ENCODE measurements around the gene PLA2G7. TPM values are rescaled to one million over a fixed set of nuclear protein-coding genes. Genes with fewer than 3 reads are reported as not detected.
"Not testable (repeated sequence)": the region's sequence is repeated elsewhere in the genome, so short reads cannot be mapped to it uniquely, and the experiment has no call there.

The PLA2G7 gene
- total RNA-seq, 4 donors from 2014 or later: 1.5 to 4.8 (median 1.6) TPM; not detected in 1

GRCh38 chr6:46745973-46746372 is 10.8 kb upstream of the PLA2G7 start:
- no peak for DNase-seq (ENCODE audit: low spot score in 2 of 2)
- 76 to 82% methylated on average over 2 of the region's 2 CpGs for WGBS, 2 donors
- no peak overlapping the region for H3K4me3 ChIP-seq
- no peaks in the 10 kb centered on the region for H3K36me3 ChIP-seq
- TF ChIP-seq EP300 (IDR thresholded peaks at IDR 0.05): no peak
- TF ChIP-seq CTCF (IDR thresholded peaks at IDR 0.05): no peak
- TF ChIP-seq POLR2A (IDR thresholded peaks at IDR 0.05): no peak
- H3K27ac ChIP-seq: no peak overlapping the region
- H3K9me3 ChIP-seq: no peaks in the 10 kb centered on the region
- no peaks in the 10 kb centered on the region for H3K4me1 ChIP-seq
- H3K27me3 ChIP-seq: no peaks in the 10 kb centered on the region

GRCh38 chr6:46744159-46744725 is 9.1 kb upstream of the PLA2G7 start:
- not testable (repeated sequence) for DNase-seq (ENCODE audit: low spot score in 2 of 2); H3K27me3 ChIP-seq; H3K4me1 ChIP-seq; H3K27ac ChIP-seq; H3K4me3 ChIP-seq; H3K9me3 ChIP-seq; H3K36me3 ChIP-seq
- WGBS, 2 donors: 80 to 87% methylated on average over 3 of the region's 3 CpGs

GRCh38 chr6:46743425-46744158 is 8.4 kb upstream of the PLA2G7 start:
- no peak for DNase-seq (ENCODE audit: low spot score in 2 of 2)
- H3K9me3 ChIP-seq: no peaks in the 10 kb centered on the region
- H3K27me3 ChIP-seq: no peaks in the 10 kb centered on the region
- H3K36me3 ChIP-seq: no peaks in the 10 kb centered on the region
- H3K4me3 ChIP-seq: no peak overlapping the region
- TF ChIP-seq CTCF (IDR thresholded peaks at IDR 0.05): no peak
- TF ChIP-seq EP300 (IDR thresholded peaks at IDR 0.05): no peak
- TF ChIP-seq POLR2A (IDR thresholded peaks at IDR 0.05): no peak
- H3K27ac ChIP-seq: no peak overlapping the region
- H3K4me1 ChIP-seq: no peaks in the 10 kb centered on the region
- WGBS, 2 donors: 84 to 88% methylated on average over 1 of the region's 1 CpG

- Histone ChIP-seq H3K4me3 (no peak overlapping the region), H3K9me3 (no peaks in the 10 kb centered on the region), H3K4me1 (no peaks in the 10 kb centered on the region), H3K36me3 (no peaks in the 10 kb centered on the region), H3K27me3 (peaks cover 0 to 4% of the 10 kb centered on the region in 2 donors), H3K27ac (no peak overlapping the region)
- no peak for DNase-seq (ENCODE audit: low spot score in 2 of 2)
- TF ChIP-seq POLR2A (IDR thresholded peaks at IDR 0.05) (no peak), EP300 (IDR thresholded peaks at IDR 0.05) (no peak), CTCF (IDR thresholded peaks at IDR 0.05) (no peak)
- WGBS, 2 donors: 93 to 96% methylated on average over 4 of the region's 4 CpGs
Observed at GRCh38 chr6:46741910-46742309, 6.7 kb upstream of the PLA2G7 start.

GRCh38 chr6:46741482-46741881 is 6.3 kb upstream of the PLA2G7 start:
- Histone ChIP-seq H3K27me3 (peaks cover 0 to 7% of the 10 kb centered on the region in 2 donors), H3K4me1 (no peaks in the 10 kb centered on the region), H3K27ac (no peak overlapping the region), H3K36me3 (no peaks in the 10 kb centered on the region), H3K9me3 (no peaks in the 10 kb centered on the region), H3K4me3 (no peak overlapping the region)
- DNase-seq (ENCODE audit: low spot score in 2 of 2): no peak
- 98 to 100% methylated on average over 2 of the region's 2 CpGs for WGBS, 2 donors
- no peak for TF ChIP-seq CTCF (IDR thresholded peaks at IDR 0.05)
- TF ChIP-seq EP300 (IDR thresholded peaks at IDR 0.05): no peak
- no peak for TF ChIP-seq POLR2A (IDR thresholded peaks at IDR 0.05)

Measured in tibial nerve (tissue), 4 donors.